Measurements from ENCODE around the gene NENF. TPM values are rescaled to one million over a fixed set of nuclear protein-coding genes. Genes with fewer than 3 reads are reported as not detected.

The NENF gene
- total and polyA plus RNA-seq, 4 donors = 6.6 to 44.3 (median 16.0) TPM

- no peak overlapping the region for H3K9ac ChIP-seq (ENCODE audit: low read depth in 1 of 2, low read length in 2 of 2)
- WGBS = 61% methylated on average over 5 of the region's 5 CpGs
- no peak overlapping the region for H3K27ac ChIP-seq (ENCODE audit: low read depth in 1 of 2, low read length in 2 of 2)
- peaks cover 0 to 3% (median 0%) of the 10 kb centered on the region in 4 donors for H3K4me1 ChIP-seq (ENCODE audit: control insufficient read depth in 4 of 4, insufficient read depth in 4 of 4, low read length in 3 of 4)
- no peak for TF ChIP-seq HNF4G (IDR thresholded peaks at IDR 0.05)
- no peak for TF ChIP-seq GABPA (IDR thresholded peaks at IDR 0.05 in 1 of 2, conservative IDR thresholded peaks at IDR 0.05 in 1 of 2)
- no peak for TF ChIP-seq EGR1 (IDR thresholded peaks at IDR 0.05; ENCODE audit: low read depth in 2 of 2)
- no peak for TF ChIP-seq RXRA (IDR thresholded peaks at IDR 0.05)
- no peak for TF ChIP-seq YY1 (IDR thresholded peaks at IDR 0.05)
- TF ChIP-seq NR2F2 (IDR thresholded peaks at IDR 0.05) = no peak
- TF ChIP-seq HNF4A (conservative IDR thresholded peaks at IDR 0.05) = no peak
- TF ChIP-seq REST (IDR thresholded peaks at IDR 0.05) = no peak
- TF ChIP-seq TAF1 (conservative IDR thresholded peaks at IDR 0.05) = no peak
- no peak for TF ChIP-seq ATF3 (IDR thresholded peaks at IDR 0.05)
- TF ChIP-seq RAD21 (IDR thresholded peaks at IDR 0.05) = no peak
- no peak for TF ChIP-seq FOXA2 (IDR thresholded peaks at IDR 0.05)
- TF ChIP-seq MAX (IDR thresholded peaks at IDR 0.05) = no peak
- TF ChIP-seq ZBTB33 (IDR thresholded peaks at IDR 0.05) = no peak
- TF ChIP-seq JUND (IDR thresholded peaks at IDR 0.05) = no peak
- no peak for TF ChIP-seq SP1 (IDR thresholded peaks at IDR 0.05)
- H3K9me3 ChIP-seq (ENCODE audit: control insufficient read depth in 4 of 4, low read length in 3 of 4) = peaks cover 0 to 3% (median 0%) of the 10 kb centered on the region in 4 donors
- no peak for DNase-seq (ENCODE audit: low spot score)
- no peaks in the 10 kb centered on the region for H3K27me3 ChIP-seq (ENCODE audit: control insufficient read depth in 4 of 4, insufficient read depth in 4 of 4, low read length in 3 of 4)
- H3K36me3 ChIP-seq (ENCODE audit: control insufficient read depth in 4 of 4, insufficient read depth in 3 of 4, low read depth in 1 of 4, low read length in 3 of 4) = no peaks in the 10 kb centered on the region
- no peak overlapping the region for H3K4me3 ChIP-seq (ENCODE audit: low read depth in 1 of 3, low read length in 3 of 3)
These were observed 26.9 kb downstream of the NENF start for GRCh38 chr1:212459656-212460055.

GRCh38 chr1:212460376-212460775, 27.7 kb downstream of the NENF start:
- no peak overlapping the region for H3K9ac ChIP-seq (ENCODE audit: low read depth in 1 of 2, low read length in 2 of 2)
- no peaks in the 10 kb centered on the region for H3K27me3 ChIP-seq (ENCODE audit: control insufficient read depth in 4 of 4, insufficient read depth in 4 of 4, low read length in 3 of 4)
- H3K4me3 ChIP-seq (ENCODE audit: low read depth in 1 of 3, low read length in 3 of 3) = no peak overlapping the region
- H3K27ac ChIP-seq (ENCODE audit: low read depth in 1 of 2, low read length in 2 of 2) = no peak overlapping the region
- H3K9me3 ChIP-seq (ENCODE audit: control insufficient read depth in 4 of 4, low read length in 3 of 4) = peaks cover 0 to 3% (median 0%) of the 10 kb centered on the region in 4 donors
- TF ChIP-seq HNF4A (conservative IDR thresholded peaks at IDR 0.05) (no peak), YY1 (IDR thresholded peaks at IDR 0.05) (no peak), FOXA2 (IDR thresholded peaks at IDR 0.05) (no peak), CTCF (IDR thresholded peaks at IDR 0.05; ENCODE audit: low read depth, low read length, missing input control) (no peak)
- H3K36me3 ChIP-seq (ENCODE audit: control insufficient read depth in 4 of 4, insufficient read depth in 3 of 4, low read depth in 1 of 4, low read length in 3 of 4) = no peaks in the 10 kb centered on the region
- no peak for DNase-seq (ENCODE audit: low spot score)
- H3K4me1 ChIP-seq (ENCODE audit: control insufficient read depth in 4 of 4, insufficient read depth in 4 of 4, low read length in 3 of 4) = peaks cover 0 to 3% (median 0%) of the 10 kb centered on the region in 4 donors
- WGBS = 91% methylated on average over 9 of the region's 9 CpGs
